HG03196 (cell line): ENCODE measurements around the gene CYP2F1.
"Not testable (repeated sequence)": the region's sequence is repeated elsewhere in the genome, so short reads cannot be mapped to it uniquely, and the experiment has no call there.

ENCODE experiments used
- ATAC-seq: cut with Tn5 transposase; IDR thresholded peaks from one replicate; pipeline ENCODE4 v1.9.1; 2021; ENCODE audit not compliant: unreplicated experiment

Gene CYP2F1

GRCh38 chr19:41114132-41114531 lies at the start of gene CYP2F1:
CYP2F1 (plus strand) TSS chr19:41114432; CDS start chr19:41116189, 1,757 bp downstream.
- no peak for ATAC-seq

DNA sequence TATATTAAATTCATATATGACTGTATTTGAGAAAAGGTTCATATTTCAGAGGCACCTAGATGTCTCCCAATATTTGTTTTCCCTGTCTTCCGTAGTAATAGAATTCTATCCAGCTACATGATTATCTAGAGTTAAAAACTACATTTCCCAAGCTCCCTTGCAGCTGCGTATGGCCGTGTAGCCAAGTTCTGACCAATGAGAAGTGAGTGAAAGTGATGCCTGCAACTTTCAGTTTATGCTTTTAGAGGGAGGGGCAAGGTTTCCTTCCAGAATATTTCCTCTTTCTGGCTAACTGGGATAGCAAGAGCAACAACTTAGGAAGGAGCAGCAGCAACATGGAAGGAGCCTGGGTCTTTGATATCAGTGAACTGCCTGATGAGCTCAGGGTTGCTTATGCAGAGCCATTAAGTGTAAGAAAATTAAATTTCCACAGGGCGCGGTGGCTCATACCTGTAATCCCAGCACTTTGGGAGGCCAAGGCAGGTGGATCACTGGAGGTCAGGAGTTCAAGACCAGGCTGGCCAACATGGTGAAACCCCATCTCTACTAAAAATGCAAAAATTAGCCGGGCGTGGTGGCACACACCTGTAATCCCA lies 49.2 kb upstream of the CYP2F1 start:
- no peak for ATAC-seq

DNA sequence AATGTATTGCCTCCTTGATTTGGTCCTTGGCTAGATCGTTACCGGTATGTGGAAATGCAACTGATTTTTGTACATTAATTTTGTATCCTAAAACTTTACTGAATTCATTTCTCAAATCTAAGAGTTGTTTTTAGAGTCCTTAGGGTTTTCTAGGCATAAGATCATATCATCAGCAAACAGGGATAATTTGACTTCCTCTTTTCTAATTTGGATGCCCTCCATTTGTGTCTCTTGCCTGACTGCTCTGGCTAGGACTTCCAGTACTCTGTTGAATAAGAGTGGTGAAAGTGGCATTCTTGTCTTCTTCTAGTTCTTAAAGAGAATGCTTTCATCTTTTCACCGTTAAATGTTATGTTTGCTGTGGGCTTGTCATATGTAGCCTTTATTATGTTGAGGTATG lies 37.9 kb upstream of the CYP2F1 start:
- ATAC-seq = no peak

DNA sequence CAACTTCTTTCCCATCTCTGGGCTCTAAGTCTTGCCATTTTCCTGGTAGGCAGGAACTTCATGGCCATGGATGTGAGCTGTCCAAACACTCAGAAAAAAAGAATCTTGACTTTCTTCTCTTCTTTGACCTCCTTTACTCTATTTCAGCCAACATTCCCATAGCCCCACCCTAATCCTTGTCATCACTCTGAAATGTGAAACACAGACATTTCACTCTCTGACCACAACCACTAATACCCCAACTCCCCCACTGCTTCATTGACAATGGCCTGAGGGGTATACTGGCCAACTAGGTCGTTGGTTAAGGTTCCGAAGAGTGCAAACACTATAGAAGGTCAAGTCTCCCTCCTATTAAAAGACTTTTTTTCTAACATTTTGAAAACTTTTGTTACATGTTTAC lies 30.7 kb upstream of the CYP2F1 start:
- no peak for ATAC-seq

- ATAC-seq = no peak
Measured at GRCh38 chr19:41085748-41086415, 28.4 kb upstream of the CYP2F1 start.

DNA sequence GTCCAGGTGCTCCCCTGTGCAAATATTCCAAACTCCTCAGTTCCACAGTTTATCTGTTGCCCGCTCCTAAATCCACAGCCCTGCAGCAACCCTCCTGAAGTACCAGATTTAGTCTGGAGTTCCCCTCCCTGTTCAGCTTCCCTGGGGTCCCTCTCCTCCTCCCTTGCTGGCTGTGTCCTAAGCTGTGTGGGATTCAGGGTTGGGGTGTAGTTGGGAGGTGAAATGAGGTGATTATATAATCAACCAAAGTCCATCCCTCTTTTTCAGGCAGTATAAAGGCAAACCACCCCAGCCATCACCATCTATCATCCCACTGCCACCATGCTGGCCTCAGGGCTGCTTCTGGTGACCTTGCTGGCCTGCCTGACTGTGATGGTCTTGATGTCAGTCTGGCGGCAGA lies 26.1 kb upstream of the CYP2F1 start, which contains the start of gene CYP2A13:
TSS of gene CYP2A13 (plus strand) at position 301 of the 400 bp plus-strand sequence. CDS start at position 322, 21 bp downstream.
- no peak for ATAC-seq

DNA sequence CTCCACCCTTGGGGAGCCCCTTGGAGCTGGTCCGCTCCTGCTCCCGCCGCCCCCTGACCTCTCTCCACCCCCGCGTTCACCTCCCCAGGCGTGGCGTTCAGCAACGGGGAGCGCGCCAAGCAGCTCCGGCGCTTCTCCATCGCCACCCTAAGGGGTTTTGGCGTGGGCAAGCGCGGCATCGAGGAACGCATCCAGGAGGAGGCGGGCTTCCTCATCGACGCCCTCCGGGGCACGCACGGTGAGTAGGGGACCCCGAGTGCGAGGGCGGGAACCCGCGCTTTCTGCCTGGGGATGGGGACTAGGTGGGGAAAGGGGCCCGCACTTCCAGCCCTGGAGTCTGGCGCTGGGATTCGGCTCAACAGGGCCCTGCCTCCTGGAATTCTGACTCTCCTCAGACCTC lies 24.3 kb upstream of the CYP2F1 start:
- no peak for ATAC-seq

GRCh38 chr19:41095703-41096102 lies 18.5 kb upstream of the CYP2F1 start:
- ATAC-seq = no peak

DNA sequence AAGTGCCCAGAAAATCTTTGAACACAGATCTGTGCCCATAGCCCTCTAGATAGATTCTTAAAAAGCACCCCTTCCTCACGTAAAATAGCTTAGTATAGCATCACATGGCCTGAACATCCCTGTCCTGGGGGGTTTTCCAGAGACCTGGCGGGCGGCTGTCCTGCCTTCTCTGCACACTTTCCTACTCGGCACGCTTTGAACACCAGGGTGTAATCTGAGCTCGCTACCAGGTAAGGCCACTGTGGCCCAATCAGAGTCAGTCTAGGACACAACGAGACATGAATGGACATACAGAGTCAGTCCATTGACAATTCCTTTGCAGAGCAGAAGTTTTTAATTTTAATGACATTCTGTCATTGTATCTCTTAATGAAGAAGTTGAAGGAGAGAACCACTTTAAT lies 17.9 kb upstream of the CYP2F1 start:
- ATAC-seq = no peak

DNA sequence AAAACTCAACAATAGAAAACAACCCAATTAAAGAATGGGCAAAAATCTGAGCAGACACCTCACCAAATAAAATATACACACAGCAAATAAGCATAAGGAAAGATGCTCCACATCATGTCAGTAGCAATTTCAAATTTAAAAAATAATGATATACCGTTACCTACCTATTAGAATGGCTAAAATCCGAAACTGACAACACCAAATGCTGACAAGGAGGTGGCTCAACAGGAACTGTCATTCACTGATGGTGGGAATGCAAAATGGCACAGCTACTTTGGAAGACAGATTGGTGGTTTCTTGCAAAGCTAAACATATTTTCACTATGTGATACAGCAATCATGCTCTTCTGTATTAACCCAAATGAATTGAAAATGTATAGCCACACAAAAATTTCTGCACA lies 16.9 kb upstream of the CYP2F1 start:
- ATAC-seq = no peak

DNA sequence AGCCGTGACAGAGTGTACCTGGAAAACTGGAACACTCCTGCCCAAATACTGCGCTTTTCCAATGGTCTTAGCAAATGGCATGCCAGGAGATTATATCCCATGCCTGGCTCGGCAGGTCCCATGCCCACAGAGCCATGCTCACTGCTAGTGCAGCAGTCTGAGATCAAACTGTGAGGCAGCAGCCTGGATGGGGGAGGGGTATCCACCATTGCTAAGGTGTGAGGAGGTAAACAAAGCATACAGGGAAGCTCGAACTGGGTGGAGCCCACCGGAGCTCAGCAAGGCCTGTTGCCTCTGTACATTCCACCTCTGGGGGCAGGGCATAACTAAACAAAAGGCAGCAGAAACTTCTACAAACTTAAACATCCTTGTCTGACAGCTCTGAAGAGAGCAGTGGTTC lies 15.5 kb upstream of the CYP2F1 start:
- no peak for ATAC-seq

GRCh38 chr19:41102210-41102609 lies 12.0 kb upstream of the CYP2F1 start:
- ATAC-seq = not testable (repeated sequence)

- no peak for ATAC-seq
Measured at GRCh38 chr19:41106177-41106576, 8.1 kb upstream of the CYP2F1 start.

DNA sequence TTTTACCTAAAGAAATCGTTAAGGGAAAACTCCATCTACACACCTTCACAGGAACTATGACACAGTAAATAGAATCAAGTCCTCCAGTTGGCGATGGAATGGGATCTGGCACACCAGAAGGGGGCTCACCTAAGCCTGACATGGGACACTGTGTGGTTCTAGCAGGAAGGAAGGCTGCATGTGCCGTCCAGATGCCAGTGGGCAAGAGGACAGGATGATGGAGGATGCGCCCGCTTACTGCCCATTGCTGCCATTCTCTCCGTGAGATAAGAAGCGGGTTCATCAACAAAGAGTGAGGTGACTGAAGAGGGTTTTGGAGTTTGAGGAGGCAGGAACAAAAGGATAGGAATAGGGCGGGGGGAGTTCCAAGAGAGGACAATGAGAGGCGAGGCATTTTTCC lies 2.9 kb upstream of the CYP2F1 start:
- no peak for ATAC-seq

DNA sequence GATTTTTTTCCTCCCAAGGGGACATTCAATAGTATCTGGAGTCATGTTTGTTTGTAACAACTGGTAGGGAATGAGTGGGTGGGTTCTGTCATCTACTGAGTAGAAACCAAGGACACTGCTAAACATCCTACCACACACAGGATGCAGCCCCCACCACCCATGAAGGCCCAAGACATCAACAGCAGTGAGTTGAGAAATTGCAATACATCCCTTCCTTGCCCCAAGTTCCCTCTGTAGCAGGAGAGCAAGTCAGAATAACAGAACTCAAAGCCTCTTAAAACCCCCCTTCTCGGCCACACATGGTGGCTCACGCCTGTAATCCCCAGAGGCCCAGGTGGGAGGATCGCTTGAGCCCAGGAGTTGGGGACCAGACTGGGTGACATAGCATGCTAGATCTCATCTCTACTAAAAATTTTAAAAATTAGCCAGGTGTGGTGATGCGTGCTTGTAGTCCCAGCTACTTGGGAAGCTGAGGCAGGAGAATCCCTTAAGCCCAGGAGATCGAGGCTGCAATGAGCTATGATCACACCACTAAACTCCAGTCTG lies 2.4 kb upstream of the CYP2F1 start:
- ATAC-seq = no peak

DNA sequence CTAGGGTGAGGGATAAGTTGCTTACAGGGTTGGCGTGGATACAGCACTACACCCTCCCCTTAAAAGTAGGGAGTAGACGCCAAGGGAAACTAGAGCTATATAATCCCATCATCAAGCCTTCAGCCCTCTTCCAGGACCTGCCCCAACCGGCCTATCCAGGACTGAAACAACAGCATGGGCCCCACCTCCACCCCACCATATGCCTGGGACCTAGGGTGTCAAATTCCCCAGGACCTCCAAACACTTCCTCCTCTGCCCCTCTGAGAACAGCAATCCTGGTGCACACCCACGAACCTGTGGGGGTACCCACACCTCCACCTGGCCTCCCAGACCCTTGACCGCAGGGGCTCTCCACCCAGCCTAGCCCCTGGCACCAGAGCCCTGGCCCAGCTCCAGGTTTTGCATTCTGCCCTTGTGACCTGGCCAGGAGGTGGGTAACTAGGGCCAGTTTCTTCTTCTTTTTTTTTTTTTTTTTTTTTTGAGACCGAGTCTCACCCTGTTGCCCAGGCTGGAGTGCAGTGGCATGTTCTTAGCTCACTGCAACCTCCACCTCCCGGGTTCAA lies 1.4 kb upstream of the CYP2F1 start:
- ATAC-seq = no peak

GRCh38 chr19:41116261-41116660 lies 2.0 kb downstream of the CYP2F1 start:
- no peak for ATAC-seq

DNA sequence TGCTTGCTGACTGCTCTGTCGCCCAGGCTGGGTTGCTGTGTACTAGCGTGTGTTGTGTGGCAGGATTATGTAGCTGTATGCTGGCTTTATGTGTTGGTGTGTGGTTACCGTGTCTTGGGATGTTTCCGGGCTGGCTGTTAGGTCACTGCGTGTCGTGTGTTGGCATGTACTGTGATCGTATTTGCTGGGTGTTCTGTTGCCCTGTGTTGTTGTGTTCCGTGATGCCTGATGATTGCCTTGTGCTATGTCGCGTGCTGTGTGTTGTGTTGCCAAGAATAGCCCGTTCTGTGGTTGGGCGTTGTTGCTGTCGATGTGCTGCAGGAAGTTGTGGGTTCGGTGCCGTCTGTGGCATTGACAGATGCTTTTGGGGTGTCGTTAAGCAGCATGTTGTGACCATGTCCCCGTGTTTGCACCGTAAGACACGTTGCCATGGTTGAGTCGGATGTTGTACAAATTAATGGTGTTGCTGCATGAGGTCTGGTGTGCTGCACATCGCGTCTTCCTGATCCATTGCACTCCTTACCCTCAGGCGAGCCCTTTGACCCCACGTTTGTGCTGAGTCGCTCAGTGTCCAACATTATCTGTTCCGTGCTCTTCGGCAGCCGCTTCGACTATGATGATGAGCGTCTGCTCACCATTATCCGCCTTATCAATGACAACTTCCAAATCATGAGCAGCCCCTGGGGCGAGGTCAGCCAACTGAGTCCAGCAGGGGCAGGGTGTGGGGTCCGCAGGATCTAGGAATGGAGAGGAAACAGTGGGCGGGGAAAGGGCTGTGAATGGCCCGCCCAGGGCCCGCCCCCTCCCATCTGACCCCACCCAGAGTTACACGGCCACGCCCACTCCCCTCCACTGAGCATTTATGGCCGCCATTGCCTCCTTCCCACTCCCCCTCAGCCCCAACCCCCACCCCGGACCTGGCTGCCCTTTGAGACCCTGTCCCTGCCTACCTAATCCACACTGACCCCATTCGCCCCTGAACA lies 7.0 kb downstream of the CYP2F1 start:
- ATAC-seq = not testable (repeated sequence)

- not testable (repeated sequence) for ATAC-seq
Measured at GRCh38 chr19:41122846-41123245, 8.6 kb downstream of the CYP2F1 start.

DNA sequence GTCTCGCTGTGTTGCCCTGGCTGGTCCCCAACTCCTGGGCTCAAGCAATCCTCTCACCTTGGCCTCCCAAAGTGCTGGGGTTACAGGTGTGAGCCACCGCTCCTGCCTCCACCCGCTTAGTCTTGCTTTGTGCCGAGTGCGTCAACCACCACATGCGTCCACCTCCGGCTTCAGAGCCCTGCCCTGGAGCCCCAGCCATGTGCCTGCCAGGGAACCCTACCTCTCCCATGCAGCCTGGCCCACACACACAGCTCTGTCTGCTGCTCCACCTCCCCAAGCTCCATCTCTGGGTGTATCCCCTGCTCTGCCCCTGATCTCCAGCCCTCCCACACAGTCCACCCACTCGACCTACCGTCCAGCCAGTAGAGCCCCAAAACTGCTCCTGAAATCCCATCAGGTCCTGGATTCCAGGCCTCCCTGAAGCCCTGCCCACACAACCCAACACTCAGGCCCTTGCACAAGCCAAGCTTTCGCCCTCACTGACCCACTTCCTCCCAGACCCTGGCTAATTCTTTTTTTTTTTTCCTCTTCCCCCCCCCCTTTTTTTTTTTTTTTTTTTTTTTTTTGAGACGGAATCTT lies 9.6 kb downstream of the CYP2F1 start:
- no peak for ATAC-seq

DNA sequence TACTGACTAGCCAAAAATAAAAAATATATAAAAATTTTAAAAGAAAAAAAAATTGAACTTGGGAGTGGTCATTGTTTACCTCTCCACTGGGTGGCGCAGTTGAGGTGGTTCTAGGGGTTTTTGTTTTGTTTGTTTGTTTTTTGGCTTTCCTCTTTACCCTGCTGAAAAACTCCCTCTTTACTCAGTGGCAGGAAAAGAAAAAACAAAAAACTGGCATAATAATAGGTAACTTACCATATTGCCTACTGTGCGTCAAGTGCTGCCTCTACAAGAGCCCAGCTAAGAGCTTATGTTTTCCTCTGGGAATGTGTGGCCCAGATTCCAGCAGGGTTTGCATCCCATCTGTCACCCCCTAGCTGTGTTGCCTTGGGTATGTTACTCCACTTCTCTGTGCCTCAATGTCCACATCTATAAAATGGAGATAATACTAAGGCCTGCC lies 12.6 kb downstream of the CYP2F1 start:
- not testable (repeated sequence) for ATAC-seq
